ENCODE measurements around the gene TPP2.

DNA sequence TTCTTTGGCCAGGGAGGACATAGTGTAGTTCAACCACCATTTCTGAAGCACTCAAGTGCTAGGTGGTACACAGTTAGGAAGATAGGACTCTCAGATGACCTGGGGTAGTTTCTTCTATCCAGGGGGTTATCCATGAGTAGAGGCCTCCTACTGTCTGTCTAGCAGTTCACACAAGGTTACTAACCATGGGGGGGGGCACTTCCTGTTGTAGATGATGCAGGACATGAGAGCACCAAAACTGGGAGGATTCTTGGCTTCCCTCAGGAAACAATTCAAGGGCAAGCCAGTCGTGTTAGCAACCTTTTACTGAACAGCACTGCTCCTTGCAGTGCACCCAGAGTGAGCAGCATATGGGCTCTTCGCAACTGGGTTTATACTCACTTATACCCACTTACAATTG, 8.9 kb upstream of the TPP2 start:
- TF ChIP-seq, protein P1, sequence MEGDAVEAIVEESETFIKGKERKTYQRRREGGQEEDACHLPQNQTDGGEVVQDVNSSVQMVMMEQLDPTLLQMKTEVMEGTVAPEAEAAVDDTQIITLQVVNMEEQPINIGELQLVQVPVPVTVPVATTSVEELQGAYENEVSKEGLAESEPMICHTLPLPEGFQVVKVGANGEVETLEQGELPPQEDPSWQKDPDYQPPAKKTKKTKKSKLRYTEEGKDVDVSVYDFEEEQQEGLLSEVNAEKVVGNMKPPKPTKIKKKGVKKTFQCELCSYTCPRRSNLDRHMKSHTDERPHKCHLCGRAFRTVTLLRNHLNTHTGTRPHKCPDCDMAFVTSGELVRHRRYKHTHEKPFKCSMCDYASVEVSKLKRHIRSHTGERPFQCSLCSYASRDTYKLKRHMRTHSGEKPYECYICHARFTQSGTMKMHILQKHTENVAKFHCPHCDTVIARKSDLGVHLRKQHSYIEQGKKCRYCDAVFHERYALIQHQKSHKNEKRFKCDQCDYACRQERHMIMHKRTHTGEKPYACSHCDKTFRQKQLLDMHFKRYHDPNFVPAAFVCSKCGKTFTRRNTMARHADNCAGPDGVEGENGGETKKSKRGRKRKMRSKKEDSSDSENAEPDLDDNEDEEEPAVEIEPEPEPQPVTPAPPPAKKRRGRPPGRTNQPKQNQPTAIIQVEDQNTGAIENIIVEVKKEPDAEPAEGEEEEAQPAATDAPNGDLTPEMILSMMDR (IDR thresholded peaks at IDR 0.05; ENCODE audit: low read length), result no peak
- no peak for TF ChIP-seq EZH2phosphoT487 (IDR thresholded peaks at IDR 0.05; ENCODE audit: low read length)
